IMR-90 (cell line): ENCODE results near the gene DOCK2. TPM values are rescaled to one million over a fixed set of nuclear protein-coding genes. Genes with fewer than 3 reads are reported as not detected.

Experiments used
- ATAC-seq: fragments of 200-7000 bp; cut with Tn5 transposase; 2 replicates; pipeline ENCODE4 v1.9.1; 2020; ENCODE audit warnings: low read depth, mild to moderate bottlenecking, moderate library complexity
- BruUV-seq: library from RNA; stranded (reverse); fragments of 400-500 nt; replicated peaks from 2 replicates; lab custom pipeline; 2021; lab: Mats Ljungman, UMichigan
- CTCF ChIA-PET: fragments of 300-600 bp; formaldehyde crosslinking; extraction: SDS; loops from one replicate; lab custom pipeline; 2021; ENCODE audit warnings: antibody characterized with exemption; lab: Yijun Ruan, JAX
- POLR2A ChIA-PET: fragments of 300-600 bp; sonication (Branson Sonifier 250); formaldehyde crosslinking; loops from one replicate; lab custom pipeline; 2022; ENCODE audit warnings: antibody characterized with exemption; ENCODE audit not compliant: unreplicated experiment; lab: Charles Lee
- DNase-seq: peaks from one replicate; pipeline ENCODE4 v3.0.0; 2013
- H2AFZ ChIP-seq: replicated peaks from 2 replicates; pipeline ENCODE3; 2013; ENCODE audit warnings: low read length, mild to moderate bottlenecking; ENCODE audit not compliant: poor library complexity
- H2AK5ac ChIP-seq: 2 replicates; pipeline ENCODE4 v1.6.1; 2013; ENCODE audit warnings: low read depth, low read length, inconsistent platforms
- H2AK9ac ChIP-seq: replicated peaks from 2 replicates; pipeline ENCODE3; 2013; ENCODE audit warnings: mild to moderate bottlenecking, low read depth, low read length, moderate library complexity; ENCODE audit not compliant: poor library complexity
- H2BK120ac ChIP-seq: 2 replicates; pipeline ENCODE4 v1.6.1; 2013; ENCODE audit warnings: low read depth, low read length, inconsistent platforms
- H2BK15ac ChIP-seq: 3 replicates; pipeline ENCODE4 v1.6.1; 2013; ENCODE audit warnings: low read depth, low read length, inconsistent platforms
- H2BK20ac ChIP-seq: 2 replicates; pipeline ENCODE4 v1.6.1; 2013; ENCODE audit warnings: low read depth, mild to moderate bottlenecking, inconsistent platforms, low read length, moderate library complexity
- H2BK5ac ChIP-seq: 2 replicates; pipeline ENCODE4 v1.6.1; 2013; ENCODE audit warnings: mild to moderate bottlenecking, low read depth, low read length, inconsistent platforms; ENCODE audit not compliant: poor library complexity, severe bottlenecking
- H3K14ac ChIP-seq: replicated peaks from 2 replicates; pipeline ENCODE4 v1.6.1; 2013; ENCODE audit warnings: low read depth, low read length, inconsistent platforms
- H3K18ac ChIP-seq: 2 replicates; pipeline ENCODE4 v1.6.1; 2013; ENCODE audit warnings: low read depth, low read length, control low read depth
- H3K23ac ChIP-seq: 2 replicates; pipeline ENCODE4 v1.6.1; 2013; ENCODE audit warnings: low read depth, low read length, inconsistent platforms
- H3K27ac ChIP-seq: 2 replicates; pipeline ENCODE4 v1.5.1; 2013; ENCODE audit warnings: mild to moderate bottlenecking, control low read depth, low read length; ENCODE audit not compliant: insufficient read depth
- H3K27me3 ChIP-seq: 2 replicates; pipeline ENCODE4 v1.6.1; 2013; ENCODE audit warnings: low read length; ENCODE audit not compliant: control insufficient read depth, insufficient read depth
- H3K36me3 ChIP-seq: 2 replicates; pipeline ENCODE4 v1.6.1; 2013; ENCODE audit warnings: low read length, mixed read lengths; ENCODE audit not compliant: control insufficient read depth, insufficient read depth
- H3K4ac ChIP-seq: 2 replicates; pipeline ENCODE4 v1.6.1; 2013; ENCODE audit warnings: low read depth, low read length, inconsistent platforms
- H3K4me1 ChIP-seq: 2 replicates; pipeline ENCODE4 v1.6.1; 2013; ENCODE audit warnings: low read length, mixed read lengths; ENCODE audit not compliant: control insufficient read depth, insufficient read depth
- H3K4me2 ChIP-seq: 2 replicates; pipeline ENCODE4 v1.6.1; 2013; ENCODE audit warnings: low read depth, mild to moderate bottlenecking, control low read depth, low read length, moderate library complexity
- H3K4me3 ChIP-seq: 2 replicates; pipeline ENCODE4 v1.5.1; 2013; ENCODE audit warnings: low read depth, mild to moderate bottlenecking, control low read depth, low read length, moderate library complexity; ENCODE audit not compliant: insufficient read depth
- H3K56ac ChIP-seq: 2 replicates; pipeline ENCODE4 v1.6.1; 2013; ENCODE audit warnings: low read length, inconsistent platforms; ENCODE audit not compliant: insufficient read depth; ENCODE audit errors: extremely low read depth
- H3K79me1 ChIP-seq, 2 experiments: 2 replicates each; pipeline ENCODE4 v1.6.1; 2013; ENCODE audit warnings: low read length in 2 of 2, inconsistent platforms in 1 of 2, low read depth in 1 of 2
- H3K9ac ChIP-seq: 2 replicates; pipeline ENCODE4 v1.6.1; 2013; ENCODE audit warnings: low read depth, low read length, control low read depth
- H3K9me1 ChIP-seq: 2 replicates; pipeline ENCODE4 v1.6.1; 2013; ENCODE audit warnings: low read length, inconsistent platforms; ENCODE audit not compliant: insufficient read depth
- H3K9me3 ChIP-seq: 2 replicates; pipeline ENCODE4 v1.6.1; 2013; ENCODE audit warnings: low read length; ENCODE audit not compliant: control insufficient read depth, insufficient read depth
- H4K20me1 ChIP-seq: 2 replicates; pipeline ENCODE4 v1.6.1; 2013; ENCODE audit warnings: low read length, inconsistent platforms; ENCODE audit not compliant: insufficient read depth
- H4K5ac ChIP-seq: 2 replicates; pipeline ENCODE4 v1.6.1; 2013; ENCODE audit warnings: mild to moderate bottlenecking, low read depth, low read length, control low read depth
- H4K8ac ChIP-seq, 2 experiments: 2 replicates each; pipeline ENCODE4 v1.6.1; 2013; ENCODE audit warnings: low read depth in 2 of 2, low read length in 2 of 2, control low read depth in 1 of 2, inconsistent platforms in 1 of 2
- H4K91ac ChIP-seq: 2 replicates; pipeline ENCODE4 v1.6.1; 2013; ENCODE audit warnings: low read depth, low read length, inconsistent platforms; ENCODE audit not compliant: insufficient read depth
- CHD1 ChIP-seq: IDR thresholded peaks from 2 replicates; pipeline ENCODE4 v1.6.1; 2012; ENCODE audit warnings: low read depth, low read length, improper control_type of control experiment
- MAZ ChIP-seq: IDR thresholded peaks from 2 replicates; pipeline ENCODE4 v1.6.1; 2012; ENCODE audit warnings: low read depth, mild to moderate bottlenecking, low read length, improper control_type of control experiment, moderate library complexity, borderline replicate concordance
- NFE2L2 ChIP-seq: fragments of 150-350 bp; IDR thresholded peaks from 2 replicates; pipeline ENCODE4 v1.6.1; 2016; ENCODE audit warnings: low read depth, mild to moderate bottlenecking, low read length
- RCOR1 ChIP-seq: IDR thresholded peaks from 2 replicates; pipeline ENCODE4 v1.6.1; 2012; ENCODE audit warnings: mild to moderate bottlenecking, low read length, improper control_type of control experiment; ENCODE audit not compliant: insufficient replicate concordance
- WGBS, 2 experiments: methylation state at CpG; one replicate each; pipeline versions ENCODE4 v1.1.5 to v1.1.7; 2013; ENCODE audit warnings: missing lambda C conversion rate in 2 of 2; ENCODE audit not compliant: insufficient read length in 1 of 2; ENCODE audit errors: extremely low coverage in 2 of 2; 5-methylcytosine and 5-hydroxymethylcytosine counted together
- dilution Hi-C: fragments of 300-500 bp; cut with HindIII; formaldehyde crosslinking; loops from one replicate; pipeline ENCODE4 v1.14.3; 2018; ENCODE audit warnings: low sequenced_read_pairs; ENCODE audit not compliant: unreplicated experiment
- in situ Hi-C: fragments of 300-500 bp; cut with MboI; formaldehyde crosslinking; loops from 3 replicates; pipeline ENCODE4 v1.14.3; 2019; ENCODE audit warnings: low sequenced_read_pairs, inconsistent platforms, mixed read lengths
- intact Hi-C: fragments of 100-400 bp; cut with micrococcal nuclease; formaldehyde crosslinking; loops from 2 replicates; pipeline ENCODE4 v1.10.0; 2022
- polyA plus RNA-seq, 3 experiments: library from polyadenylated mRNA; depleted of rRNA; stranded (reverse); fragments of >200 nt; gene quantifications; 2 replicates each; pipeline ENCODE4 v1.2.3, GENCODE V29; 2012; ENCODE audit warnings: low replicate concordance in 1 of 3
- total RNA-seq: library from RNA; depleted of rRNA; stranded (reverse); fragments of >200 nt; gene quantifications from 2 replicates; pipeline ENCODE4 v1.2.3, GENCODE V29; 2012

DOCK2 gene
- total and polyA plus RNA-seq, 2 of the 4 experiments (the other 2 are of a cell fraction) = 0.72 to 3.0 TPM

- no peak overlapping the region for H3K4ac ChIP-seq
These were observed 420.2 kb downstream of the DOCK2 start for GRCh38 chr5:170057311-170057710.

More at GRCh38 chr5:170057311-170057710, 420.2 kb downstream of the DOCK2 start:
- no peak overlapping the region for H3K9ac ChIP-seq
- no peaks in the 10 kb centered on the region for H3K79me1 ChIP-seq
- no peak overlapping the region for H3K4me2 ChIP-seq
- in situ Hi-C loops = no loop called here
- 87% methylated on average over 3 of the region's 11 CpGs; no CpG with 5 or more reads in 1 of the 2 experiments for WGBS, 2 experiments
- H3K4me3 ChIP-seq = no peak overlapping the region
- H3K27ac ChIP-seq = no peak overlapping the region
- no peak overlapping the region for H3K18ac ChIP-seq
- no peak overlapping the region for H2AK5ac ChIP-seq
- H4K91ac ChIP-seq = no peak overlapping the region
- H2AFZ ChIP-seq = no peak overlapping the region
- no peak overlapping the region for H2BK120ac ChIP-seq
- H4K20me1 ChIP-seq = no peaks in the 10 kb centered on the region
- H3K27me3 ChIP-seq = no peaks in the 10 kb centered on the region; the same call in 1 of the 2 replicates
- H3K36me3 ChIP-seq = no peaks in the 10 kb centered on the region
- no peak overlapping the region for H2BK15ac ChIP-seq
- H4K5ac ChIP-seq = no peak overlapping the region
- POLR2A ChIA-PET = no interaction called here
- ATAC-seq (no peak), DNase-seq (no peak)
- H3K23ac ChIP-seq = no peak overlapping the region
- H2BK5ac ChIP-seq = no peak overlapping the region
- H2AK9ac ChIP-seq = no peak overlapping the region
- H4K8ac ChIP-seq = no peak overlapping the region
- intact Hi-C loops = no loop called here
- no peak overlapping the region for H3K14ac ChIP-seq
- H3K56ac ChIP-seq = no peak overlapping the region
- no peaks in the 10 kb centered on the region for H3K9me3 ChIP-seq
- no TSS peak for BruUV-seq
- no peak overlapping the region for H2BK20ac ChIP-seq
- CTCF ChIA-PET = interaction anchor here (1.1 kb wide), 1 partner anchor 14 kb away, joined by 4 read pairs; no protein-coding TSS in a partner anchor
- H3K4me1 ChIP-seq = no peaks in the 10 kb centered on the region
- no peaks in the 10 kb centered on the region for H3K9me1 ChIP-seq
- dilution Hi-C loops = no loop called here
- TF ChIP-seq RCOR1 = no peak
- no peak for TF ChIP-seq MAZ
- TF ChIP-seq CHD1 = no peak
- TF ChIP-seq NFE2L2 = no peak
